NOMO-1 treated with dmso at 0.1 percent for 144 hours (cell line): ENCODE results near the gene ARMC9.
"Not testable (repeated sequence)": the region's sequence is repeated elsewhere in the genome, so short reads cannot be mapped to it uniquely, and the experiment has no call there.

Experiments used
- DNase-seq: peaks from one replicate; lab custom pipeline; 2025; ENCODE audit not compliant: unreplicated experiment; lab: John Stamatoyannopoulos, UW

ARMC9 gene

DNA sequence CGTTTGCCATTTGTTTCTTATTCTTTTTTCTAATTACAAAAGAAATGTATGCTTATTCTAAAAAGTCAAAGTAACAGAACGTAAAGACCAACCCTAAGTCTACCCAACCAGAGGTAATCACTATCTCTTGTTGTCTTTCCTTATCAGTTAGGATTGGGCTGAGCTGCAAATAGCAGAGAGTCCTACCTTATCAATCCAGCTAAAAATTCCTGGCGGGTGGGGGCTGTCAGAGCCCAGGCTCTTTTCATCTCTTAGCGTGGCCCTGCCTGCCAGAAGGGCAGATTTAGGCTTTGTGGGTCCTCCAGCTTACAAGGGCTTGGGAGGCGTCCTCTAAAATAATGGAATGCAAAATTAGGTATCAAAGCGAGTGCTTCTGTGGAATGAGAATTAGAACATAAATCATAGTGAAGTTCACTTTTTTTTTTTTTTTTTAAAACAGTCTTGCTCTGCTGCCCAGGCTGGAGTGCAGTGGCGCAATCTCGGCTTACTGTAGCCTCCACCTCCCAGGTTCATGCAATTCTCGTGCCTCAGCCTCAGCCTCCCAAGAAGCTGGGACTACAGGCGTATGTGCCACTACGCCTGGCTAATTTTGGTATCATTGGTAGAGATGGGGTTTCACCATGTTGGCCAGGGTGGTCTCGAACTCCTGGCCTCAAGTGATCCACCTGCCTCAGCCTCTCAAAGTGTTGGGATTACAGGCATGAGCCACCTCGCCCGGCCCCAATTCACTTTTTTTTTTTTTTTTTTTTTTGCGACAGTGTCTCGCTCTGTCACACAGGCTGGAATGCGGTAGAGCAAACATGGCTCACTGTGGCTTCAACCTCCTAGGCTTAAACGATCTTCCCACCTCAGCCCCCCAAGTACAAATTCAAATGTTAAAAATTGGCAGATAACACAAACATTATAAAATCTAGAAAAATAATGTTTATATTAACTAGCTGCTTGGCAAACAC, 139.7 kb downstream of the ARMC9 start:
- DNase-seq: no peak

DNA sequence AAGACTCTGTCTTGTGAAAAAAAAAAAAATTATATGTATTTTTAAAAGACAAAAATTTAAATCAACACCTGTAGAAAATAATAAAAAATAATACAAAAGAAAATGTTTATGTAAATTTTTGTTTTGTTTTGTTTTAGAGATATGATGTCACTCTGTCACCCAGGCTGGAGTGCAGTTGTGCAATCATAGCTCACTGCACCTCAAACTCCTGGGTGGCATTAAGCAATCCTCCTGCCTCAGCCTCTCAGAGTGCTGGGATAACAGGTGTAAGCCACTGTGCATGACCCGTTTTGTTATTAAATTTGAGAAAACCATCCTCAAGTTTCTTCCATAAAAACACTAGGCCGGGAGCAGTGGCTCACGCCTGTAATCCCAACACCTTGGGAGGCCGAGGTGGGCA, 140.9 kb downstream of the ARMC9 start:
- DNase-seq: no peak

DNA sequence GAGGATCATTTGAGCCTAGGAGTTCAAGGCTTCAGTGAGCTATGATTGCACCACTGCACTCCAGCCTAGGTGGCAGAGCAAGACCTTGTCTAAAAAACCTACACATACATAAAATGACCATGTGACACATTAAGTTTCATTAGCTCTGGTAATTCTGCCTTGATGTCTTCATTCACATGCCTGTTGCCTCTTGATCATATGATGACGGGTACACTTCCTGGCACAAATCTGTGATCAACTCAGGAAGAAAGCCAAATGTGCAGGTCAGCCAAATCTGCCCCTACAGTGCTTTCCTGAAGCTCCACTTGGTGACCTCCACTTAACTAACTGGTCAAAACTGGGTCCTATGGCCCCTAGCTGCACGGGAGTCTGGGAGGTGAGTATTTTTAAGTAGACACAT, 142.7 kb downstream of the ARMC9 start:
- no peak for DNase-seq

DNA sequence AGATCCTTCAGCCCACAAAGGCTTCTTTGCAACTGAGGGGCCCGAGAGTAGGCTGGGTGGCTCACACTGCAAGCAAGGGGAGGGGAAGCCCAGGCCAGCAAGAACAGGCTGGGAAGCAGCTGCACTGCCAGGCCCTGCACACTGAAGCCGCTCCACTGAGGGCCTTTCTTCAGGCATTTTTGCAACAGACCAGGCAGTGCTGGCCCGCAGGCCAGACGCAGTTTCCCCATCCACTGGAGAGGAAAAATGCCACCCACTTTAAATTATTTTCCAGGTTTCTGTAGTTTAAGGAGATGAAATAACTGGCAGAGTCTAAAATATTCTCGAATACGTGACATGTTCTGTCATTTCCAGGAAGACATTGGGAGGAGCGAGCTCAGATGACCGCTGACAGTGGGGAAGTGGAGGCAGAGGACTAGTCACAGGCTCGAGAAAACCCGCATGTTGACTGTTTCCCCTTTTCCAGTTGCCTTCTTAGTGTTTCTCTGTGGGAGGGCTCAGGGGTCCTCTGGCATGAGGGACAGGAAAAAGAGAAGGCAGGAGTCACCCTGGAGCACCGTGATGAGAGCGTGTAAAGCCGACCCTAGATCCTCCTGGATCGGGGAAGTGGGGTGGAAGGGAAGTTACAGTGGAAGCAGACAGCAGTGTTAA, 143.8 kb downstream of the ARMC9 start:
- peak; percentile 3 for DNase-seq

DNA sequence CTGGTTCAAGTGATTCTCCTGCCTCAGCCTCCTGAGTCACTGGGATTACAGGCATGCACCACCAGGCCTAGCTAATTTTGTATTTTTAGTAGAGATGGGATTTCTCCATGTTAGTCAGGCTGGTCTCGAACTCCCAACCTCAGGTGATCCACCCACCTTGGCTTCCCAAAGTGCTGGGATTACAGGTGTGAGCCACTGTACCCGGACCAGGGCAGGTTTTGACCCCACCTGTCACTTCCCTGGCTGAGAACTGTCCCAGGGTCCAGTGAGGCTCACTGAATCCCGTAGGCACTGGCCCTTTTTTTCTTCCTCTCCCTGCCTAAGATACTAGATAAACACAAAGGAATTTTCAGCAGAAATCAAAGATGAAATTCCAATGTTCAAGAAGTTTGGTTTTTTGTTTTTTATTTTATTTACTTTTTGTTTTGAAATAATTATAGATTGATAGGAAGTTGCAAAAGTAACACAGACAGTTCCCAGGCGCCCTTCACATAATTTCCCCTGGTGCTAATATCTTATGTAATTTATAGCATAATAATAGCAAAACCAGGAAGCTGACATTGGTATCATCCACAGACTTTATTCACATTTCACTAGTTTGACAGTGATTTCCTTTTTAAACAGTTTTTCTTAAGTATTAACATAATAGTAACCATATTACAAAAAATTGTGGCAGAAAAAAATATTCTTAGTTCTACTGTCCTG, 144.7 kb downstream of the ARMC9 start:
- no peak for DNase-seq

DNA sequence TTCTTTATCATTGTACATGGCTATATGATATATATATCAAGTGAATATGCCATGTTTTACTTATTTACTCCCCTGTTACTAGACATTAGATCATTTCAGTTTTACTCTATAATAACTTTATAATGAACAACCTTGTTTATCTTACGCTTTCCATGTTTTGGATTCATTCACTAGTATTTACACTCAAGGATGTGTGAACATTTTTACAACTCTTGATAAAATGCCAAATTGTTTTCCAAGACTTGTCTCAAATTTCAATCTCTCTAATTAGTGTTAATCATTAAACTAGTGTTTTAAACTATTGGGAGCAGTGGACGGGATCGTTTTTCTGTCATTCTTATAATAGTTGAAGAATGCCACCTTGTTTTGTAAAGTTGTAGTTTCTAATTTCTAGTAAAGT, 145.6 kb downstream of the ARMC9 start:
- no peak for DNase-seq

DNA sequence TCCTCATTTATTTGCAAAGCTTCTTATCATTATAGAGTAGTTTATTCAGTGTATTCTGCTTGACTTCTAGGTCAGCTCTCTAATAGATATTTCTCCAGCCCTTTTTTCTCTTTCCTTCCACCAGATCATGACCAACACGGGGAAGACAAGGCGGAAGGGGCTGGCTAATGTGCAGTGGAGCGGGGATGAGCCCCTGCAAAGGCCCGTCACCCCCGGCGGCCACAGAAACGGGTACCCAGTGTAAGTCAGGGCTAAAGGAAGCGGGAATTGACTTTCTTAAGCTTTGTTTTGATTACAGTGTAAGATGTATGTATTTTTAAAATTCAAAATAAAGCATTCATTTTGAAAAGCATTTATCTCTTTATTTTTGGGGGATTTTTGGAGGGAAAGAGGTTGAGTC, 146.4 kb downstream of the ARMC9 start:
- no peak for DNase-seq

DNA sequence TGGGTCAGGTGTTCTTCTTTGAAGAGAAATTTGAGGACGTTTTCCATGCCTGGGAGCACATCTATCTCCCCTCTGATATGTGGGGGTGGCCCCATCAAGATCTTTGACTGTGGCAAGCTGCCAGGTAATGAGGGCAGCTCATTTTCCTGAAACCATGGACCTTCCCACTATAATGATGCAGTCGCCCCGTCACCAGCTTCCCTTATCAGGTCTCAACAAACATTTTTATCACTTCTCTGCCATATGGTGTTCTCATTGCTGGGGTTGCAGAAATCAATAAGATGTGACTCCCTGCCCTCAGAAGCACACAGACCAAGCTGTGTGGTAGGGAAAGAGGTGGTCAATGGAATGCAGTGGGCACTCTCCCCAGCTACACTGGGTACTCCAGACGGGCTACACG, 148.7 kb downstream of the ARMC9 start:
- DNase-seq: no peak

DNA sequence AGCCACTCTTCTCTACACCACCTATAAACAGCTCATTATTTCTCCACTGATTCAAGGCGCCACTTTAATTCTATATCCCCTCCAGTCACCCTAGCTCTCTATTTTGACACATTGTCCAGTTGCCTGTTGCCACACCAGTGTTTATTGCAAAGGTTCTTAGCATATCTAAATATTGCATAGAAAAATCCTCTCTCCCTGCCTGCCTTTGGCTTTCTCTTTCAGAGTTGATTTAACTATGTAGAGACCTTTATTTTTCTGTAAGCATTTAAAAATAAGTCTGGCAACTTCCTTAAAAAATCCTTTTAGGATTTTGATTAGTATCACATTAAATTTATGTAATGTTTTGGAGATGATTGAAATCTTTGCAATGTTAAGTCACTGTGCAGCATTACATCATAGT, 149.2 kb downstream of the ARMC9 start:
- no peak for DNase-seq

DNA sequence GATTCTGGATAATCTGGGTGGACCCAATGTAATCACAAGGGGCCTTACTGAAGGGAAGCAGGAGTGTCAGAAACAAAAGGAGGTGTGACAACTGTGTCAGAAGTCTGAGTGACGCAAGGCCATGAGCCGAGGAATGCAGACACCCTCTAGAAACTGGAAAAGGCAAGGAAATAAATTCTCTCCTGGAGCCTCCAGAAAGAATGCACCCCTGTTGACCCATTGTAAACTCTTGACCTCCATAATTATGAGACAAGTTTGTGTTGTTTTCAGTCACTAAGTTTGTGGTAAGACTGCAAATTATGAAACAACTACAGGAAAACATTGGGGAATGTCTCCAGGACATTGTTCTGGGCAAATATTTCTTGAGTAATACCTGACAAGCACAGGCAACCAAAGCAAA, 149.7 kb downstream of the ARMC9 start:
- DNase-seq: no peak

DNA sequence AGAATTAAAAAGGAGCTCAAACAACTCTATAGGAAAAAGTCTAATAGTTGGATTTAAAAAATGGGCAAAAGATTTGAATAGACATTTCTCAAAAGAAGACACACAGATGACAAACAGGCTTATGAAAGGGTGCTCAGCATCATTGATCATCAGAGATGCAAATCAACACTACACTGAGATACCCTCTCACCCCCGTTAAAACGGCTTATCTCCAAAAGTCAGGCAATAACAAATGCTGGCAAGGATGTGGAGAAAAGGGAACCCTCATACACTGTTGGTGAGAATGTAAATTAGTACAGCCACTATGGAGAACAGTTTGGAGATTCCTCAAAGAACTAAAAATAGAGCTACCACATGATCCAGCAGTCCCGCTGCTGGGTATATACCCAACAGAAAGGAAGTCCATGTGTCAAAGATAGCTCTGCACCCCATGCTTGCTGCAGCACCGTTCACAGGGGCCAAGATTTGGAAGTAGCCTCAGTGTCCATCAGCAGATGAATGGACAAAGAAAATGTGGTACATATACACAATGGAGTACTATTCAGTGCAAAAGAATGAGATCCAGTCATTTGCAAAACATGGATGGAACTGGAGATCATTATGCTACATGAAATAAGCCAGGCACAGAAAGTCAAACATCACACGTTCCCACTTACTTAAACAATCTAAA, 150.4 kb downstream of the ARMC9 start:
- no peak for DNase-seq

DNA sequence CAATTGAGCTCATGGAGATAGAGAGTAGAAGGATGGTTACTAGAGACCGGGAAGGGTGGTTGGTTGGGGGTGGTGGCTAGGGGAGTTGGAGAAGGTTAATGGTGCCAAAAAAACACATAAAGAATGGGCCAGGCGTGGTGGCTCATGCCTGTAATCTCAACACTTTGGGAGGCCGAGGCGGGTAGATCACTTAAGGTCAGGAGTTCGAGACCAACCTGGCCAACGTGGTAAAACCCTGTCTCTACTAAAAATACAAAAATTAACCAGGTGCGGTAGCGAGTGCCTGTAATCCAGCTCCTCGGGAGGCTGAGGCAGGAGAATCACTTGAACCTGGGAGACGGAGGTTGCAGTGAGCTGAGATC, 150.9 kb downstream of the ARMC9 start:
- not testable (repeated sequence) for DNase-seq

DNA sequence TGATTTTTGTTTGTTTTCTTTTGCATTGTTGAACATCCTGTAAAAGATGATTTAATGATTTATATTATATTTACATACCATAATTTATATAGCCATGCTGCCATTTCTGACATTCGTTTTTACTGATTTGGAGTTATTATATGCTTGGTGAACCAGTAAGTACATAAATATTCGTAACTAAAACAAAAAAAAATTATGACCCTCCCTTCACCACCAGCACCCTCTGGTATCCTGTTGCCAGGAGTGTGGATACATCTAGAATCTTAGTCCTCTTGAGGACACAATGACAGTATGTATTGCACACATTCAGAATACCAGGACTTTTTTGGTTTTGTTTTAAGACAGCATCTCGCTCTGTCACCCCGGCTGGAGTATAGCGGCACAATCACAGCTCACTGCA, 153.2 kb downstream of the ARMC9 start:
- no peak for DNase-seq

DNA sequence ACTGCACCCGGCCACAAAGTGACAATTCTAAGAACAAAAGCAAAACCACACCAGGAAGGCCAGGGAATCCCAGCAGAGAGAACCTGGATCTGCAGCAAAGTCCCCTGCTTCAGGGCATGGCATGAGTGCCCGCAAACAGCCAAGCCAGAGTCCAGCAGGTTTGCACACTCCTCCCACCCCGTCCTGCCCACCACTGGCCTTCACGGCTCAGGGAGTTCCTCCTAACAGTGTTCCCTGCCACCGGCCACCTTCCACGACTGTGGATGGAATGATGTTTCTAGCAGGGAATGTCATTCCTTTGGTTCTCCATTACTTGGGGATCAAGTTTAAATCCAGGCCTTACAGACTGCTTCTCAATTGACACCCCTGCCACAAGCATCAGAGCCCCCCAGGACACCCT, 155.0 kb downstream of the ARMC9 start:
- DNase-seq: no peak

DNA sequence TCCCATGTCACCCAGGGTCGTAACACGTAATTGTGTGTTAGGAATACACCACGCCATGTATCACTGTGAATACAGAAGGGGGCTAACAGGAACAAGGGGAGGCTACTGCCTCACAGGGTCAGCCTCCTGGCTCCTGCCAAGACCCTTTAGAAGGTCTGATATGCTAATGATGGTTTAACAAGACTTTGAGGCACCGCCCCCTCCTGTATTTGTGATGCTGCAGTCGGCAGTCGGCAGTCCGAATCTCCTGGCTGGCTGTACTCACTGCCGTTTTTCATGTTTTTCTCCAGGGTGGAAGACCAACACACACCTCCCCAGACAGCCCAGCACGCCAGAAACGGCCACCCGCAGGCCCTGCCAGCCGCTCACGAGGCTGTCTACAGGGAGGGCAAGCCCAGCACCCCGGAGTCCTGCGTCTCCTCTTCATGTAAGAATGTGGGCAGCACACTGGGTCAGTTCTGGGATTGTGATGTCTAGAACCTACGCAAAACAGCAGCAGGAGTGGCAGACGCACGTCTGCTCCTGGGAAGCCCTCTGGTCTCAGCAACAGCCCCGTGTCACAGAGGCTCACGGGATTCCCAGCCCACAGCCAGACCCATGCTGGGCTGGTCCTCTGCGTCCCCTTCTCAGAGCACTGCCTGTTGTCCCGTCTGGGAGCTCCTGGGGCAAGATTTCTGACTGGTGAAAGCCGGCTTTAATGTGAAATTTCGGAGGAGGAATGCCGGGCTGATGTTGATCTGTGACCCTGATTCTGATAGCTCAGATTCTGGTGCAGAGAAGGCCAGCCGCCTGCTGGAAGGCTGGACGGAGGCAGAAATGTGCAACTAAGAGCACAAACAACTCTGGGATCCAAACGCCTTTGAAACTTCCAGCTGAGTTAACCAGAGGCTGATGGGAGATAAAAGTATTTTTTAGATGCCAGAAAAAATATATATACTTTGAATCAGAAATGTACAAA, 157.4 kb downstream of the ARMC9 start:
- no peak for DNase-seq

DNA sequence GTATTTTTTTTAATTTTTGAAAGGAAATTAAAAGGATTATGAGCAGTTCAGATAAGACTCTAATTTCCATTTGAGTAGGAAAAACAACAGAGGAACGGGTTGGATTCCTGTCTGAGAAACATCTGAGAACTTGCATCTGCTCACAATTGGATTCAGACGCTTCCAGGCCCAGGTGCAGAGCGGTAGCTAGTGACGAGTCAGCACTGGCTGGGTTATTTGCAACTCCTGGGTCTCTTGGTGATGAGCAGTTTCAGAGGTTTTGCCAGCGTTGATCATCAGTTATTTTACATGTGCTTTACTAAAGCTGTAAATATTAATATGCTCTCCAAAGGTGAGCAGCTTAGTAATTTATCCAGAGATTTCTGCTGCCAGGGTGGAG, 158.0 kb downstream of the ARMC9 start:
- DNase-seq: no peak

DNA sequence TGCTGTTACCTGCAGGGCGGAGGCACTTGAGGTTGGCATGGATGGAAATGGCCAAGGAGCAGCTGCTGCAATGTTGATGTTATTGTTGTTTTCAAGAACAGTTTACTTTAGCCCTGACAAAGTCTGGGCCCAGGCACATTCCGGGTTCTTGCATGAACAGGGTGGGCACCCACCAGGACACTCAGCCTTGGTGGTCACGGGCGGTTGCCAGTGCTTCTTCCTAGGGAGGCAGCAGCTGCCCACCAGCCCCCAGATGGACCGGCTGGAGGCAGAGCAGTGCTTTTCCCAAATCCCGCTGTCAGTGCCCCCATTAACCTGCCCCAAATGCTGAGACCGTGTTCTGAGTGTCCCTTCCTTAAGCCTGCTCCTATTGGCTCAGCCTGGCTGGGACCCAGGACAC, 158.6 kb downstream of the ARMC9 start:
- DNase-seq: no peak

DNA sequence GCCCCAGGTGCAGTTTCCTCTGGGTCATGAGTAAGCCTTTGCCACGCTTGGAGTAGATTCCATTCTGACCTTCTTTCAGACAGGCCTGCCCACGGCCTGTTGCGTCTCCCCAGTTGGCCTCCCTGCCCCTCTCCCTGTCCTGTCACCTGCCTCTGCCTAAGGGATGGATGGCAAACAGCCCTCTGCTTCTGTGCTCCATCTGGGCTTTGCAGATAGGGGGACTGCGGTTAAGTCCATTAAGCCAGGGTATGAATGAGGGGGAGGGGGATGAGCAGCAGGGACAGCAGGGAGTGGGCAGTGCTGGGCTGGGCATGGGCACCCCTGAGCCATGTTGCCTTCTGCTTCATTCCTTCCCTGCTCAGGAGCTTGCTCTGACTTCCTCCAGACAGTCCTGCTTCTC, 159.5 kb downstream of the ARMC9 start:
- DNase-seq: no peak

DNA sequence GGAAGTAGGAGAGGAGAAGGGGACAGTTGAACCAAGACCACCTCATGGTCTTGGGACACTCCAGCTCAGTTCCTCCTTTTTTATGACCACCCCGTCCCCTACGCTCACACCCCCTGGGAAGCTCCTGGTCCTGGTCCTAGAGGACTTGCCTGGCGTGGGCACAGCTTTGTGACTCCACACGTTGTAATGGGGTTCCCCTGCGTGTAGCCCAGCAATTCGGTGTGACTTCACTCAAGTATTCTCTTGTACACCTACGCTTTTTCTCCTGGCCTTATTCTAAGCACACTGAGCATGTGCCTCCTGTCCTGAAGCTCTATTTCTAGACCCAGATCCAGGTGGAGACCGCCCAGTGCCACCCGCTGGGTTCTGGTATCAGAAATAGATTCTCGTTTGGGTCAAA, 161.0 kb downstream of the ARMC9 start:
- no peak for DNase-seq

DNA sequence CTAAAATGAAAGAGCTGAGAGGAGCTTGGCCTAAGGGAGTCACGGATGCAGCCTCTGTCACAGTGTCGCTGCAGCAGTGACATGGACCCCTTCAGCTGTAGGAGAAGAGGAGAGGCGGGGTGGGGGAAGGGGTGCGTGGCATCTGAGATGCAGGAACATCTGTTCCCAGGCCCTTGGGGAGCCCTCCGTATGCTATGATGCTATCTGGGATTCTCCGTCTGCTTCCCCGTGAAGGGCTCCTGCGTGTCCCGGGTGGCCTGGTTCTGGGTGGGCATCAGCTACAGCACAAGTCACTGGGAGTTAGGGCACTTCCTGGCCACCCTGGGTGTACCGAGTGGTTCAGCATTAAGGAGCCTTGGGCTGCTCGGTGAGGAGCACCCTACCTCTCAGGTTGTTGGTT, 161.5 kb downstream of the ARMC9 start:
- DNase-seq: no peak
